Trophoblast cell (in vitro differentiated cells and primary cell): Measurements from ENCODE around the gene DENND4C.

Experiments used
- DNase-seq, 2 donors: peaks; one replicate each; pipeline ENCODE4 v3.0.0-alpha.2; 2016
- H2AFZ ChIP-seq: 2 replicates; pipeline ENCODE4 v1.6.1; 2013; ENCODE audit warnings: low read length, moderate library complexity, mild to moderate bottlenecking; ENCODE audit not compliant: insufficient read depth, poor library complexity
- H2AK5ac ChIP-seq: 2 replicates; pipeline ENCODE4 v1.6.1; 2013; ENCODE audit warnings: mild to moderate bottlenecking, low read length
- H2BK120ac ChIP-seq: 2 replicates; pipeline ENCODE4 v1.6.1; 2013; ENCODE audit warnings: low read length, mild to moderate bottlenecking, moderate library complexity; ENCODE audit not compliant: insufficient read depth, poor library complexity
- H2BK12ac ChIP-seq: 2 replicates; pipeline ENCODE4 v1.6.1; 2013; ENCODE audit warnings: mild to moderate bottlenecking, low read length, moderate library complexity
- H2BK5ac ChIP-seq: 2 replicates; pipeline ENCODE4 v1.6.1; 2013; ENCODE audit warnings: low read length, low read depth, moderate library complexity, mild to moderate bottlenecking; ENCODE audit not compliant: poor library complexity
- H3K14ac ChIP-seq: 2 replicates; pipeline ENCODE4 v1.6.1; 2013; ENCODE audit warnings: mild to moderate bottlenecking, low read length
- H3K18ac ChIP-seq: 2 replicates; pipeline ENCODE4 v1.6.1; 2013; ENCODE audit warnings: mild to moderate bottlenecking, low read length
- H3K23ac ChIP-seq: 2 replicates; pipeline ENCODE4 v1.6.1; 2013; ENCODE audit warnings: low read length
- H3K27ac ChIP-seq: 2 replicates; pipeline ENCODE4 v1.5.1; 2013; ENCODE audit warnings: low read depth, mild to moderate bottlenecking, inconsistent platforms, low read length, moderate library complexity
- H3K27me3 ChIP-seq: 2 replicates; pipeline ENCODE4 v1.6.1; 2013; ENCODE audit warnings: inconsistent platforms, mild to moderate bottlenecking, low read length, moderate library complexity; ENCODE audit not compliant: insufficient read depth
- H3K36me3 ChIP-seq, 2 experiments: 1 replicate in 1 of 2; 2 replicates in 1 of 2; pipeline ENCODE4 v1.6.1; 2013; ENCODE audit warnings: low read length in 2 of 2, mild to moderate bottlenecking in 2 of 2, moderate library complexity in 1 of 2; ENCODE audit not compliant: insufficient read depth in 2 of 2, control insufficient read depth in 1 of 2
- H3K4ac ChIP-seq: 2 replicates; pipeline ENCODE4 v1.6.1; 2013; ENCODE audit warnings: low read depth, mild to moderate bottlenecking, low read length, moderate library complexity
- H3K4me1 ChIP-seq, 2 experiments: 1 replicate in 1 of 2; 2 replicates in 1 of 2; pipeline ENCODE4 v1.6.1; 2013; ENCODE audit warnings: low read length in 2 of 2, mild to moderate bottlenecking in 2 of 2, moderate library complexity in 1 of 2; ENCODE audit not compliant: insufficient read depth in 2 of 2, control insufficient read depth in 1 of 2
- H3K4me2 ChIP-seq: 2 replicates; pipeline ENCODE4 v1.6.1; 2013; ENCODE audit warnings: inconsistent platforms, mild to moderate bottlenecking, low read length, moderate library complexity
- H3K4me3 ChIP-seq: 2 replicates; pipeline ENCODE4 v1.5.1; 2013; ENCODE audit warnings: mild to moderate bottlenecking, low read depth, low read length, inconsistent platforms
- H3K79me1 ChIP-seq: one replicate; pipeline ENCODE4 v1.6.1; 2013; ENCODE audit warnings: low read length
- H3K79me2 ChIP-seq: 2 replicates; pipeline ENCODE4 v1.6.1; 2013; ENCODE audit warnings: low read length, mild to moderate bottlenecking; ENCODE audit not compliant: control insufficient read depth, insufficient read depth, poor library complexity
- H3K9ac ChIP-seq: 2 replicates; pipeline ENCODE4 v1.6.1; 2013; ENCODE audit warnings: mild to moderate bottlenecking, low read length
- H3K9me3 ChIP-seq: 2 replicates; pipeline ENCODE4 v1.6.1; 2013; ENCODE audit warnings: low read depth, mild to moderate bottlenecking, control low read depth, inconsistent platforms, low read length; ENCODE audit not compliant: insufficient read depth
- H4K12ac ChIP-seq: 2 replicates; pipeline ENCODE4 v1.6.1; 2013; ENCODE audit warnings: low read depth, mild to moderate bottlenecking, low read length, moderate library complexity
- H4K8ac ChIP-seq: 2 replicates; pipeline ENCODE4 v1.6.1; 2013; ENCODE audit warnings: low read depth, mild to moderate bottlenecking, low read length, moderate library complexity
- H4K91ac ChIP-seq: one replicate; pipeline ENCODE4 v1.6.1; 2013; ENCODE audit warnings: low read depth, mild to moderate bottlenecking, low read length, moderate library complexity
- WGBS: extraction: QIAGEN DNeasy Blood & Tissue Kit; methylation state at CpG from one replicate; pipeline ENCODE4 v1.1.7; 2013; ENCODE audit warnings: missing lambda C conversion rate; ENCODE audit not compliant: insufficient read length, insufficient coverage; ENCODE audit errors: extremely low coverage; 5-methylcytosine and 5-hydroxymethylcytosine counted together

Gene DENND4C

GRCh38 chr9:19313573-19313972, 83.1 kb downstream of the DENND4C start:
- Histone ChIP-seq H3K4me3 (no peak overlapping the region), H3K4ac (no peak overlapping the region), H2BK12ac (no peak overlapping the region), H2BK5ac (no peak overlapping the region), H2AK5ac (no peak overlapping the region), H3K9me3 (no peaks in the 10 kb centered on the region), H3K18ac (no peak overlapping the region), H3K79me1 (no peaks in the 10 kb centered on the region), H3K4me2 (no peak overlapping the region), H3K36me3 (peaks cover 0 to 2% of the 10 kb centered on the region in 2 experiments), H3K27me3 (no peaks in the 10 kb centered on the region), H2AFZ (no peak overlapping the region), H3K9ac (no peak overlapping the region), H2BK120ac (no peak overlapping the region), H3K27ac (no peak overlapping the region), H3K14ac (no peak overlapping the region), H3K4me1 (no peaks in the 10 kb centered on the region), H4K12ac (no peak overlapping the region), H3K79me2 (no peaks in the 10 kb centered on the region), H3K23ac (no peak overlapping the region), H4K8ac (no peak overlapping the region), H4K91ac (no peak overlapping the region)
- no CpG with 5 or more reads among the region's 3 CpGs for whole genome bisulfite sequencing
- DNase-seq, result no peak

GRCh38 chr9:19320495-19320894, 90.0 kb downstream of the DENND4C start:
- H4K12ac ChIP-seq, result no peak overlapping the region
- H3K4ac ChIP-seq, result no peak overlapping the region
- H2AK5ac ChIP-seq, result no peak overlapping the region
- no peak overlapping the region for H2BK12ac ChIP-seq
- no peaks in the 10 kb centered on the region for H3K27me3 ChIP-seq
- H3K18ac ChIP-seq, result no peak overlapping the region
- H3K4me2 ChIP-seq, result no peak overlapping the region
- no peak overlapping the region for H2BK5ac ChIP-seq
- no peaks in the 10 kb centered on the region for H3K79me2 ChIP-seq
- no peak overlapping the region for H3K23ac ChIP-seq
- peaks cover 2 to 4% of the 10 kb centered on the region in 2 experiments for H3K36me3 ChIP-seq
- no CpG with 5 or more reads among the region's 1 CpG for WGBS
- H3K4me1 ChIP-seq, result no peaks in the 10 kb centered on the region
- no peak overlapping the region for H4K8ac ChIP-seq
- H2AFZ ChIP-seq, result no peak overlapping the region
- H3K79me1 ChIP-seq, result no peaks in the 10 kb centered on the region
- no peak overlapping the region for H3K4me3 ChIP-seq
- H3K9ac ChIP-seq, result no peak overlapping the region
- no peak overlapping the region for H3K14ac ChIP-seq
- no peak for DNase-seq
- H4K91ac ChIP-seq, result no peak overlapping the region
- no peaks in the 10 kb centered on the region for H3K9me3 ChIP-seq
- H2BK120ac ChIP-seq, result no peak overlapping the region
- no peak overlapping the region for H3K27ac ChIP-seq

- Histone ChIP-seq H3K4me2 (no peak overlapping the region), H3K14ac (no peak overlapping the region), H3K36me3 (peaks cover 6 to 7% of the 10 kb centered on the region in 2 experiments), H3K79me2 (no peaks in the 10 kb centered on the region), H3K27me3 (no peaks in the 10 kb centered on the region), H3K23ac (no peak overlapping the region), H2BK120ac (no peak overlapping the region), H3K79me1 (no peaks in the 10 kb centered on the region), H2BK12ac (no peak overlapping the region), H3K4me3 (no peak overlapping the region), H3K9me3 (no peaks in the 10 kb centered on the region), H4K12ac (no peak overlapping the region), H3K18ac (no peak overlapping the region), H3K4me1 (no peaks in the 10 kb centered on the region), H2AFZ (no peak overlapping the region), H2BK5ac (no peak overlapping the region), H4K91ac (no peak overlapping the region), H4K8ac (no peak overlapping the region), H3K4ac (no peak overlapping the region), H3K9ac (no peak overlapping the region), H3K27ac (no peak overlapping the region), H2AK5ac (no peak overlapping the region)
- DNase-seq, result no peak
- WGBS, result no CpG with 5 or more reads among the region's 2 CpGs
Observed at GRCh38 chr9:19331877-19332276, 101.4 kb downstream of the DENND4C start.

- Histone ChIP-seq H3K36me3 (peaks cover 6 to 7% of the 10 kb centered on the region in 2 experiments), H3K79me1 (no peaks in the 10 kb centered on the region), H3K18ac (no peak overlapping the region), H2BK12ac (no peak overlapping the region), H3K4me1 (no peaks in the 10 kb centered on the region), H3K27me3 (no peaks in the 10 kb centered on the region), H4K12ac (no peak overlapping the region), H2BK5ac (no peak overlapping the region), H4K8ac (no peak overlapping the region), H2AFZ (no peak overlapping the region), H3K79me2 (no peaks in the 10 kb centered on the region), H3K9me3 (no peaks in the 10 kb centered on the region), H3K4me2 (no peak overlapping the region), H4K91ac (no peak overlapping the region), H3K14ac (no peak overlapping the region), H3K9ac (no peak overlapping the region), H3K27ac (no peak overlapping the region), H2AK5ac (no peak overlapping the region), H3K4me3 (no peak overlapping the region), H3K4ac (no peak overlapping the region), H2BK120ac (no peak overlapping the region), H3K23ac (no peak overlapping the region)
- no peak for DNase-seq
- no CpG with 5 or more reads among the region's 7 CpGs for WGBS
Observed at GRCh38 chr9:19336166-19336565, 105.7 kb downstream of the DENND4C start.
